IMR-90 (cell line): ENCODE data around the gene NUP93. TPM values are rescaled to one million over a fixed set of nuclear protein-coding genes. Genes with fewer than 3 reads are reported as not detected.

Experiments used
- ATAC-seq: fragments of 200-7000 bp; cut with Tn5 transposase; 2 replicates; pipeline ENCODE4 v1.9.1; 2020; ENCODE audit warnings: low read depth, mild to moderate bottlenecking, moderate library complexity
- BruUV-seq: library from RNA; stranded (reverse); fragments of 400-500 nt; replicated peaks from 2 replicates; lab custom pipeline; 2021; lab: Mats Ljungman, UMichigan
- CTCF ChIA-PET: fragments of 300-600 bp; formaldehyde crosslinking; extraction: SDS; loops from one replicate; lab custom pipeline; 2021; ENCODE audit warnings: antibody characterized with exemption; lab: Yijun Ruan, JAX
- POLR2A ChIA-PET: fragments of 300-600 bp; sonication (Branson Sonifier 250); formaldehyde crosslinking; loops from one replicate; lab custom pipeline; 2022; ENCODE audit warnings: antibody characterized with exemption; ENCODE audit not compliant: unreplicated experiment; lab: Charles Lee
- DNase-seq: peaks from one replicate; pipeline ENCODE4 v3.0.0; 2013
- H2AFZ ChIP-seq: replicated peaks from 2 replicates; pipeline ENCODE3; 2013; ENCODE audit warnings: low read length, mild to moderate bottlenecking; ENCODE audit not compliant: poor library complexity
- H2AK5ac ChIP-seq: 2 replicates; pipeline ENCODE4 v1.6.1; 2013; ENCODE audit warnings: low read depth, low read length, inconsistent platforms
- H2AK9ac ChIP-seq: replicated peaks from 2 replicates; pipeline ENCODE3; 2013; ENCODE audit warnings: mild to moderate bottlenecking, low read depth, low read length, moderate library complexity; ENCODE audit not compliant: poor library complexity
- H2BK120ac ChIP-seq: 2 replicates; pipeline ENCODE4 v1.6.1; 2013; ENCODE audit warnings: low read depth, low read length, inconsistent platforms
- H2BK15ac ChIP-seq: 3 replicates; pipeline ENCODE4 v1.6.1; 2013; ENCODE audit warnings: low read depth, low read length, inconsistent platforms
- H2BK20ac ChIP-seq: 2 replicates; pipeline ENCODE4 v1.6.1; 2013; ENCODE audit warnings: low read depth, mild to moderate bottlenecking, inconsistent platforms, low read length, moderate library complexity
- H2BK5ac ChIP-seq: 2 replicates; pipeline ENCODE4 v1.6.1; 2013; ENCODE audit warnings: mild to moderate bottlenecking, low read depth, low read length, inconsistent platforms; ENCODE audit not compliant: poor library complexity, severe bottlenecking
- H3K14ac ChIP-seq: replicated peaks from 2 replicates; pipeline ENCODE4 v1.6.1; 2013; ENCODE audit warnings: low read depth, low read length, inconsistent platforms
- H3K18ac ChIP-seq: 2 replicates; pipeline ENCODE4 v1.6.1; 2013; ENCODE audit warnings: low read depth, low read length, control low read depth
- H3K23ac ChIP-seq: 2 replicates; pipeline ENCODE4 v1.6.1; 2013; ENCODE audit warnings: low read depth, low read length, inconsistent platforms
- H3K27ac ChIP-seq: 2 replicates; pipeline ENCODE4 v1.5.1; 2013; ENCODE audit warnings: mild to moderate bottlenecking, control low read depth, low read length; ENCODE audit not compliant: insufficient read depth
- H3K27me3 ChIP-seq: 2 replicates; pipeline ENCODE4 v1.6.1; 2013; ENCODE audit warnings: low read length; ENCODE audit not compliant: control insufficient read depth, insufficient read depth
- H3K36me3 ChIP-seq: 2 replicates; pipeline ENCODE4 v1.6.1; 2013; ENCODE audit warnings: low read length, mixed read lengths; ENCODE audit not compliant: control insufficient read depth, insufficient read depth
- H3K4ac ChIP-seq: 2 replicates; pipeline ENCODE4 v1.6.1; 2013; ENCODE audit warnings: low read depth, low read length, inconsistent platforms
- H3K4me1 ChIP-seq: 2 replicates; pipeline ENCODE4 v1.6.1; 2013; ENCODE audit warnings: low read length, mixed read lengths; ENCODE audit not compliant: control insufficient read depth, insufficient read depth
- H3K4me2 ChIP-seq: 2 replicates; pipeline ENCODE4 v1.6.1; 2013; ENCODE audit warnings: low read depth, mild to moderate bottlenecking, control low read depth, low read length, moderate library complexity
- H3K4me3 ChIP-seq: 2 replicates; pipeline ENCODE4 v1.5.1; 2013; ENCODE audit warnings: low read depth, mild to moderate bottlenecking, control low read depth, low read length, moderate library complexity; ENCODE audit not compliant: insufficient read depth
- H3K56ac ChIP-seq: 2 replicates; pipeline ENCODE4 v1.6.1; 2013; ENCODE audit warnings: low read length, inconsistent platforms; ENCODE audit not compliant: insufficient read depth; ENCODE audit errors: extremely low read depth
- H3K79me1 ChIP-seq, 2 experiments: 2 replicates each; pipeline ENCODE4 v1.6.1; 2013; ENCODE audit warnings: low read length in 2 of 2, inconsistent platforms in 1 of 2, low read depth in 1 of 2
- H3K9ac ChIP-seq: 2 replicates; pipeline ENCODE4 v1.6.1; 2013; ENCODE audit warnings: low read depth, low read length, control low read depth
- H3K9me1 ChIP-seq: 2 replicates; pipeline ENCODE4 v1.6.1; 2013; ENCODE audit warnings: low read length, inconsistent platforms; ENCODE audit not compliant: insufficient read depth
- H3K9me3 ChIP-seq: 2 replicates; pipeline ENCODE4 v1.6.1; 2013; ENCODE audit warnings: low read length; ENCODE audit not compliant: control insufficient read depth, insufficient read depth
- H4K20me1 ChIP-seq: 2 replicates; pipeline ENCODE4 v1.6.1; 2013; ENCODE audit warnings: low read length, inconsistent platforms; ENCODE audit not compliant: insufficient read depth
- H4K5ac ChIP-seq: 2 replicates; pipeline ENCODE4 v1.6.1; 2013; ENCODE audit warnings: mild to moderate bottlenecking, low read depth, low read length, control low read depth
- H4K8ac ChIP-seq, 2 experiments: 2 replicates each; pipeline ENCODE4 v1.6.1; 2013; ENCODE audit warnings: low read depth in 2 of 2, low read length in 2 of 2, control low read depth in 1 of 2, inconsistent platforms in 1 of 2
- H4K91ac ChIP-seq: 2 replicates; pipeline ENCODE4 v1.6.1; 2013; ENCODE audit warnings: low read depth, low read length, inconsistent platforms; ENCODE audit not compliant: insufficient read depth
- BHLHE40 ChIP-seq: fragments of 150-350 bp; IDR thresholded peaks from 2 replicates; pipeline ENCODE4 v1.6.1; 2016; ENCODE audit warnings: mild to moderate bottlenecking, low read depth, low read length
- CHD1 ChIP-seq: IDR thresholded peaks from 2 replicates; pipeline ENCODE4 v1.6.1; 2012; ENCODE audit warnings: low read depth, low read length, improper control_type of control experiment
- CTCF ChIP-seq: conservative IDR thresholded peaks from 2 replicates; pipeline ENCODE4 v1.5.1; 2012; ENCODE audit warnings: mild to moderate bottlenecking, low read depth, low read length, improper control_type of control experiment
- ELK1 ChIP-seq: fragments of 150-350 bp; IDR thresholded peaks from 2 replicates; pipeline ENCODE4 v1.6.1; 2016; ENCODE audit warnings: low read depth, mild to moderate bottlenecking, low read length, moderate library complexity, borderline replicate concordance
- MAFK ChIP-seq: IDR thresholded peaks from 2 replicates; pipeline ENCODE4 v1.6.1; 2012; ENCODE audit warnings: low read depth, low read length, improper control_type of control experiment
- MAZ ChIP-seq: IDR thresholded peaks from 2 replicates; pipeline ENCODE4 v1.6.1; 2012; ENCODE audit warnings: low read depth, mild to moderate bottlenecking, low read length, improper control_type of control experiment, moderate library complexity, borderline replicate concordance
- MXI1 ChIP-seq: IDR thresholded peaks from 2 replicates; pipeline ENCODE4 v1.6.1; 2012; ENCODE audit warnings: low read depth, mild to moderate bottlenecking, low read length, moderate library complexity, borderline replicate concordance
- NFE2L2 ChIP-seq: fragments of 150-350 bp; IDR thresholded peaks from 2 replicates; pipeline ENCODE4 v1.6.1; 2016; ENCODE audit warnings: low read depth, mild to moderate bottlenecking, low read length
- RAD21 ChIP-seq: IDR thresholded peaks from 2 replicates; pipeline ENCODE4 v1.6.1; 2012; ENCODE audit warnings: low read length, improper control_type of control experiment
- RCOR1 ChIP-seq: IDR thresholded peaks from 2 replicates; pipeline ENCODE4 v1.6.1; 2012; ENCODE audit warnings: mild to moderate bottlenecking, low read length, improper control_type of control experiment; ENCODE audit not compliant: insufficient replicate concordance
- USF2 ChIP-seq: fragments of 150-350 bp; IDR thresholded peaks from 2 replicates; pipeline ENCODE4 v1.6.1; 2017; ENCODE audit warnings: mild to moderate bottlenecking, antibody characterized with exemption, low read length, low read depth
- WGBS, 2 experiments: methylation state at CpG; one replicate each; pipeline versions ENCODE4 v1.1.5 to v1.1.7; 2013; ENCODE audit warnings: missing lambda C conversion rate in 2 of 2; ENCODE audit not compliant: insufficient read length in 1 of 2; ENCODE audit errors: extremely low coverage in 2 of 2; 5-methylcytosine and 5-hydroxymethylcytosine counted together
- dilution Hi-C: fragments of 300-500 bp; cut with HindIII; formaldehyde crosslinking; loops from one replicate; pipeline ENCODE4 v1.14.3; 2018; ENCODE audit warnings: low sequenced_read_pairs; ENCODE audit not compliant: unreplicated experiment
- in situ Hi-C: fragments of 300-500 bp; cut with MboI; formaldehyde crosslinking; loops from 3 replicates; pipeline ENCODE4 v1.14.3; 2019; ENCODE audit warnings: low sequenced_read_pairs, inconsistent platforms, mixed read lengths
- intact Hi-C: fragments of 100-400 bp; cut with micrococcal nuclease; formaldehyde crosslinking; loops from 2 replicates; pipeline ENCODE4 v1.10.0; 2022
- polyA plus RNA-seq, 3 experiments: library from polyadenylated mRNA; depleted of rRNA; stranded (reverse); fragments of >200 nt; gene quantifications; 2 replicates each; pipeline ENCODE4 v1.2.3, GENCODE V29; 2012; ENCODE audit warnings: low replicate concordance in 1 of 3
- total RNA-seq: library from RNA; depleted of rRNA; stranded (reverse); fragments of >200 nt; gene quantifications from 2 replicates; pipeline ENCODE4 v1.2.3, GENCODE V29; 2012

Gene NUP93
- total and polyA plus RNA-seq, 2 of the 4 experiments (the other 2 are of a cell fraction), result 54.6 to 72.6 TPM

GRCh38 chr16:56868175-56868574, 138.2 kb downstream of the NUP93 start:
- H3K4me3 ChIP-seq, result no peak overlapping the region
- DNase-seq (no peak), ATAC-seq (no peak)
- no peak overlapping the region for H2BK20ac ChIP-seq
- no peaks in the 10 kb centered on the region for H3K79me1 ChIP-seq
- H4K20me1 ChIP-seq, result no peaks in the 10 kb centered on the region
- H3K56ac ChIP-seq, result no peak overlapping the region
- ChIA-PET CTCF (interaction anchor here (0.7 to 1.7 kb wide), 3 partner anchors 11 to 75 kb away, joined by 3 to 5 read pairs (median 4); no protein-coding TSS in a partner anchor), POLR2A (no interaction called here)
- WGBS, 2 experiments, result 94% methylated on average over 2 of the region's 9 CpGs; no CpG with 5 or more reads in 1 of the 2 experiments
- no peak overlapping the region for H3K18ac ChIP-seq
- H3K27me3 ChIP-seq, result no peaks in the 10 kb centered on the region
- H2AFZ ChIP-seq, result no peak overlapping the region
- no peaks in the 10 kb centered on the region for H3K9me3 ChIP-seq
- no peak overlapping the region for H3K9ac ChIP-seq
- intact Hi-C loops (loop anchor here (5.0 kb wide), 1 partner anchor 299 kb away; no protein-coding TSS in a partner anchor), dilution Hi-C loops (no loop called here), in situ Hi-C loops (loop anchor here (5.0 to 10.0 kb wide), 2 partner anchors 84 to 177 kb away; no protein-coding TSS in a partner anchor)
- no peaks in the 10 kb centered on the region; the same call in 1 of the 2 replicates for H3K4me1 ChIP-seq
- no peak overlapping the region for H3K14ac ChIP-seq
- no peak overlapping the region; the same call in 1 of the 2 replicates for H3K4ac ChIP-seq
- no peak overlapping the region for H3K27ac ChIP-seq
- no peak overlapping the region for H2AK9ac ChIP-seq
- H3K9me1 ChIP-seq, result no peaks in the 10 kb centered on the region
- H4K5ac ChIP-seq, result no peak overlapping the region
- H4K91ac ChIP-seq, result no peak overlapping the region
- no peak overlapping the region for H3K4me2 ChIP-seq
- H2BK120ac ChIP-seq, result no peak overlapping the region
- no peak overlapping the region for H2AK5ac ChIP-seq
- H2BK15ac ChIP-seq, result no peak overlapping the region
- no peak overlapping the region for H3K23ac ChIP-seq
- H4K8ac ChIP-seq, result no peak overlapping the region
- TF ChIP-seq CTCF (no peak), MAFK (no peak), CHD1 (no peak), MAZ (no peak), RAD21 (no peak), NFE2L2 (no peak), RCOR1 (no peak), MXI1 (no peak), BHLHE40 (no peak), ELK1 (no peak), USF2 (no peak)
- no peak overlapping the region for H2BK5ac ChIP-seq
- H3K36me3 ChIP-seq, result no peaks in the 10 kb centered on the region
- BruUV-seq, result no TSS peak
